A172 (cell line): ENCODE data around the gene FOCAD. TPM values are rescaled to one million over a fixed set of nuclear protein-coding genes. Genes with fewer than 3 reads are reported as not detected.
A peak's percentile ranks its signal among the peaks of the same experiment; 100 is the strongest.

Experiments used
- DNase-seq: peaks from one replicate; pipeline ENCODE4 v3.0.0-alpha.2; 2015; ENCODE audit warnings: low spot score
- total RNA-seq: library from RNA; depleted of rRNA; stranded (reverse); fragments of >200 nt; shearing (Covaris generic); gene quantifications from 2 replicates; pipeline ENCODE4 v1.2.3, GENCODE V29; 2014

The FOCAD gene
- total RNA-seq, 1 experiment from 2014 or later, result 32.1 TPM

GRCh38 chr9:20788526-20789451 is 104.7 kb downstream of the FOCAD start:
- DNase-seq, result no peak

- DNase-seq, result no peak
Measured at GRCh38 chr9:20790721-20791120, 106.7 kb downstream of the FOCAD start.

GRCh38 chr9:20791682-20792081 is 107.6 kb downstream of the FOCAD start:
- DNase-seq, result no peak

GRCh38 chr9:20804489-20805250 is 120.6 kb downstream of the FOCAD start:
- DNase-seq, result no peak

- DNase-seq, result no peak
Measured at GRCh38 chr9:20805766-20806165, 121.7 kb downstream of the FOCAD start.

- DNase-seq, result no peak
Measured at GRCh38 chr9:20808002-20808401, 123.9 kb downstream of the FOCAD start.

GRCh38 chr9:20811872-20812271 is 127.8 kb downstream of the FOCAD start:
- no peak for DNase-seq

- no peak for DNase-seq
Measured at GRCh38 chr9:20815923-20816703, 132.1 kb downstream of the FOCAD start.

- DNase-seq, result no peak
Measured at GRCh38 chr9:20823051-20823450, 139.0 kb downstream of the FOCAD start.

- no peak for DNase-seq
Measured at GRCh38 chr9:20831028-20831427, 147.0 kb downstream of the FOCAD start.

GRCh38 chr9:20832775-20833174 is 148.7 kb downstream of the FOCAD start:
- no peak for DNase-seq

- DNase-seq, result peak; percentile 68
Measured at GRCh38 chr9:20835377-20836286, 151.6 kb downstream of the FOCAD start.

- no peak for DNase-seq
Measured at GRCh38 chr9:20837166-20837565, 153.1 kb downstream of the FOCAD start.

GRCh38 chr9:20838218-20838617 is 154.2 kb downstream of the FOCAD start:
- no peak for DNase-seq

GRCh38 chr9:20844916-20845315 is 160.9 kb downstream of the FOCAD start:
- no peak for DNase-seq

- DNase-seq, result peak; percentile 24
Measured at GRCh38 chr9:20848490-20848889, 164.4 kb downstream of the FOCAD start.

- no peak for DNase-seq
Measured at GRCh38 chr9:20853866-20854265, 169.8 kb downstream of the FOCAD start.

- DNase-seq, result no peak
Measured at GRCh38 chr9:20854444-20854843, 170.4 kb downstream of the FOCAD start.

GRCh38 chr9:20863945-20864344 is 179.9 kb downstream of the FOCAD start:
- DNase-seq, result no peak

- no peak for DNase-seq
Measured at GRCh38 chr9:20865347-20865746, 181.3 kb downstream of the FOCAD start.

GRCh38 chr9:20870115-20870514 is 186.1 kb downstream of the FOCAD start:
- no peak for DNase-seq
